ENCODE results near the gene TOE1. TPM values are rescaled to one million over a fixed set of nuclear protein-coding genes. Genes with fewer than 3 reads are reported as not detected.

TOE1 gene
- 10 to 100 TPM; 13.4 to 32.3 TPM for total RNA-seq

GRCh38 chr1:45339789-45340558, at the start of gene TOE1, which contains the start of gene MUTYH:
TSS of gene TOE1 (plus strand) at chr1:45340170. CDS start at chr1:45340253, 83 bp downstream.
TSS of gene MUTYH (minus strand) at chr1:45340440. CDS start at chr1:45334505, 5,935 bp downstream.

DNA sequence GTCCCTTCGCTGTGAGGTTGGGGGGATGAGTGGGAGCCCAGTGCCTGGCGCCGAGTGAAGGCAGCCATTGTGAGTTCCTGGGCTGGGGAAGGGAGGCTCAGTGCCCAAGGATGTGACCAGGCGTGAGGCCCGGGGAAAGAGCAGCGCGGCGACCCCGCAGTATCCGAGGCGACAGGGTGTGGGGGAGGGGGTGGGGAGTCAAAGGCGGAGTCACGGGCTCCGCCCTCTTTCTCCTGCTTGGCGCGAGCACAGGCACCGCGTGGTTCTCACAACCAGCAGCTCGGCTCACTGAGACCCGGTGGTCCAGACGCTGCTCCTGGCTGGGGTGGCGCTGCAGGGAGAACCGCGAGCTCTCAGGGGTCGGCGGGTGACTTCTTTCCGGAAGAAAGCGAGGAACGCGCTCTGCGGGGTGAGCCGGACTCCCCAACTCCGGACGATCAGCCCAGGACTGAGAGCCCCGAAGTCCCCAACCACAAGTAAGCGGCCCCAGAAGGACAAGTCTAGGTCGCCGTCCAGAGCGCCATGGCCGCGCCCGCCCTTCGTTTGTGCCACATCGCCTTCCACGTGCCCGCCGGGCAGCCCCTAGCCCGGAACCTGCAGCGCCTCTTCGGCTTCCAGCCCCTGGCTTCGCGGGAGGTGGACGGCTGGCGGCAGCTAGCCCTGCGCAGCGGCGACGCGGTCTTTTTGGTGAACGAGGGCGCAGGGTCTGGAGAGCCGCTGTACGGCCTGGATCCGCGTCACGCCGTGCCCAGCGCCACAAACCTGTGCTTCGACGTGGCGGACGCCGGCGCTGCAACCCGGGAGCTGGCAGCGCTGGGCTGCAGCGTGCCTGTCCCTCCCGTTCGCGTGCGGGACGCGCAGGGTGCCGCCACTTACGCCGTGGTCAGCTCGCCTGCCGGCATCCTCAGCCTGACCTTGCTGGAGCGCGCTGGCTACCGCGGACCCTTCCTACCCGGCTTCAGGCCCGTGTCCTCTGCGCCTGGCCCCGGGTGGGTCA, 13.0 kb upstream of the TOE1 start, which contains the start of gene HPDL:
TSS of gene HPDL (plus strand) at position 269 of the 997 bp plus-strand sequence. CDS start at position 523, 254 bp downstream.

Other genes with a start within 250 kb of the TOE1 start
- gene ZSWIM5, start 133.6 kb upstream of the TOE1 start, total RNA-seq: under 1 TPM in 1 of 2 donors, not detected in 1; 0.69 TPM
- 10 to 100 TPM in 1 of 2 donors, 1 to 10 TPM in 1; 5.9 to 12.7 TPM for gene HPDL, start 13.3 kb upstream of the TOE1 start, total RNA-seq
- 10 to 100 TPM in 1 of 2 donors, 1 to 10 TPM in 1; 10.0 to 18.3 TPM for gene MUTYH, start 270 bp downstream of the TOE1 start, total RNA-seq
- 10 to 100 TPM; 17.0 to 18.2 TPM for gene TESK2, start 151.0 kb downstream of the TOE1 start, total RNA-seq
- 1 to 10 TPM; 1.7 to 2.3 TPM for gene CCDC163, start 159.9 kb downstream of the TOE1 start, total RNA-seq
- 10 to 100 TPM; 15.8 to 18.3 TPM for gene MMACHC, start 160.1 kb downstream of the TOE1 start, total RNA-seq
- gene PRDX1, start 181.7 kb downstream of the TOE1 start, total RNA-seq: 100 to 1,000 TPM; 225 to 535 TPM
- gene AKR1A1, start 210.7 kb downstream of the TOE1 start, total RNA-seq: 100 to 1,000 TPM in 1 of 2 donors, 10 to 100 TPM in 1; 52.3 to 103 TPM
- gene NASP, start 243.9 kb downstream of the TOE1 start, total RNA-seq: 10 to 100 TPM; 31.0 to 84.9 TPM

Measured in melanocyte of skin (primary cell).